IPS DF 19.7 (cell line): ENCODE measurements around the gene ABCG4.
"Not testable (repeated sequence)": the region's sequence is repeated elsewhere in the genome, so short reads cannot be mapped to it uniquely, and the experiment has no call there.

Source experiments
- DNase-seq: peaks from one replicate; pipeline ENCODE4 v3.0.0-alpha.2; 2013; ENCODE audit warnings: low read depth, low spot score

Gene ABCG4

DNA sequence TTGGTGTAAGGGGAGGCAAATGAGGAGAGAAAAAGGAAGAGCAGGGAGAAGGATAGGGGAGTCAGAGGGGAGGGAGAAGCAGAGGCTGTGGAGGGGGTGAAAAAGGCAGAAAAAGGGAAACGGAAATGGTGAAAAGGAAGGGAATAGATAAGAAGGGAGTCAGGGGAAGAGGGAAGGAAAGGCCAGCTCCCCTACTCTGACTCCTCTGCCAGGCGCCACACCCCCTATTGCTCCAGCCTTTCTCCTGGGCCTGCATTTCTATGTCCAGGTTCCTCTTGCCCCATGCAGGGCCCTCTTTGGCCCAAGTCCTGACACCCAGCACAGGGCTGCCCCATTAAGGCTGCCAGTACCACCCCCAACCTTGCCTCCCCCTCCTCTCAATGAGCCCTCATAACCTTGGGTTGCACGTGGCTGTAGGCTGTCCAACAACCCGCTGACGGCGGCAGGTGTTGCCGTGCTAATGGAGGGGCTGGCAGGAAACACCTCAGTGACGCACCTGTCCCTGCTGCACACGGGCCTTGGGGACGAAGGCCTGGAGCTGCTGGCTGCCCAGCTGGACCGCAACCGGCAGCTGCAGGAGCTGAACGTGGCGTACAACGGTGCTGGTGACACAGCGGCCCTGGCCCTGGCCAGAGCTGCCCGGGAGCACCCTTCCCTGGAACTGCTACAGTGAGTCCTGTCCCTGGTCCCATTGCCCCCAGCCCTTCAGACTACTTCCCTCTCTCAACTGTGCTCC lies 33.0 kb downstream of the ABCG4 start:
- DNase-seq: no peak

DNA sequence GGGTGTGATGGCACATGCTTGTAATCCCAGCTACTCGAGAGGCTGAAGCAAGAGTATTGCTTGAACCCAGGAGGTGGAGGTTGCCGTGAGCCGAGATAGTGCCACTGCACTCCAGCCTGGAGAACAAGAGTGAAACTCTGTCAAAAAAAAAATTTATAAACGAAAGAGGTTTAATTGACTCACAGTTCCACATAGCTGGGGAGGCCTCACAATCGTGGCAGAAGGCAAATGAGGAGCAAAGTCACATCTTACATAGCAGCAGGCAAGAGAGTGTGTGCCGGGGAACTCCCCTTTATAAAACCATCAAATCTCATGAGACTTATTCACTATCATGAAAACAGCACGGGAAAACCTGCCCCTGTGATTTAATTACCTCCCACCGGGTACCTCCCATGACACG lies 35.5 kb downstream of the ABCG4 start:
- DNase-seq: not testable (repeated sequence)

DNA sequence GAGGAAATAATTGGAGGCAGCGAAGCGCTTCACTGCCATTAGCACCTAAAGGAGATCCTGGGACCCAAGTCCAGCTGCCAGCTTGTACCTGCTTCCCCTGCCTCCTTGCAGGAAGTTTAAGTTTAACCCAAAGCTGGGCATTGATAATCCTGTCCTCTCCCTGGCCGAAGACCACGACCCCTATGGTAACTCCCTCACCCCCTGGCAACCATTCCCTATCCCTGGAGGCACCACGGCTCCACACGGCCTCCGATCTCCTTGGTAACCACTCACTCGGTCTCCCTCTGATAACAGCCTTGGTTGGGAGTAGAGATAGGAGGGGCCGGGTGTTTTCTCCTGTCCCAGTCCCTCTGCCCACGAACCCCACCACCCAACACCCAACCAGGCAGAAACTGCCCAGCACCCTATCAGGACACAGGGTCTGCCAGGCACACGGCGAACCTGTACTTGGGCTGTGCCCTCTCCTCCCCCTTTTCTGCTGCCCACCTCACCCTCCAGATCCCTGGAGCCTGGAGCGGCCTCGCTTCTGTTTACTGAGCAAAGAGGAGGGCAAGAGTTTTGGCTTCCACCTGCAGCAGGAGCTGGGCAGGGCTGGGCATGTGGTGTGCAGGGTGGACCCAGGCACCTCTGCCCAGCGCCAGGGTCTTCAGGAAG lies 37.3 kb downstream of the ABCG4 start:
- DNase-seq: no peak

DNA sequence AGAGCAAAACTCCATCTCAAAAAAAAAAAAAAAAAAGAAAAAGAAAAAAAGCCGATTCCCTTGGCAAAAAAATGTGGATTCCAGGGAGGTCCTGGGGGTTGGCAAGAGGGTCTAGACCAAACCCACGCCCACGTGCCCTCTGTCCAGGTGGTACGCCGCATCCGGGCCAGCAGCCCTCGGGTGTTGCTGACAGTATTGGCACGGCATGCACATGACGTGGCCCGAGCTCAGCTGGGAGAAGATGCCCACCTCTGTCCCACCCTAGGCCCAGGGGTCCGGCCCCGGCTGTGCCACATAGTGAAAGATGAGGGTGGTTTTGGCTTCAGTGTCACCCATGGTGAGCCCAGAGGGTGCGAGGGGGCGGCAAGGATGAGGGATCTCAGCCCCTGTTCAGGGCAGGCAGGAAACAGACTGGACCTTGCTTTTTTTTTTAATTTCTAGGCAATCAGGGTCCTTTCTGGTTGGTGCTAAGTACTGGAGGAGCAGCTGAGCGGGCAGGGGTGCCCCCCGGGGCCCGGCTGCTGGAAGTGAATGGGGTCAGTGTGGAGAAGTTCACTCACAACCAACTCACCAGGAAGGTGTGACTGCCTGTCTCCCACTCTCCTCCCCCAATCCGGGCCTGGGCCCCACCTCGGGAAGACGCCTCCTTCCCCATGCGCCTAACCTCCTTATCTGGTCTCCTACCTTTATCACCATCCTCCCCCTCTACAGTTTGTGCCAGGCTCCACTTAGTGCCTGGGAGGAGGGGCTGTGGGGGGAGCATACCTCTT lies 38.5 kb downstream of the ABCG4 start:
- no peak for DNase-seq

DNA sequence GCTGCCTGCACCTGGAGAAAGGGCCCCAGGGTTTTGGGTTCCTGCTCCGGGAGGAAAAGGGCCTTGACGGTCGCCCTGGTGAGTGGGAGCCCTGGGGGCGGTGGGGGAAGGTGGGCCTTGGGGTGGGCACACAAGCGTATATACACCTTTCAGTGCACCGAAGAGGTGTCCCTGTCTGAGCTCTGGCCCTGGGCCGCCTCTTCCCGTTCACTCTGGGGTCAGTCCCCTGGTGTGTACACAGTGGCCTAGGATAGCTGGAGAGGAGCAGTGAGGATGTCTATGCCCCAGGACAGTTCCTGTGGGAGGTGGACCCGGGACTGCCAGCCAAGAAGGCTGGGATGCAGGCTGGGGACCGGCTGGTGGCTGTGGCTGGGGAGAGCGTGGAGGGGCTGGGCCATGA lies 39.2 kb downstream of the ABCG4 start:
- no peak for DNase-seq

DNA sequence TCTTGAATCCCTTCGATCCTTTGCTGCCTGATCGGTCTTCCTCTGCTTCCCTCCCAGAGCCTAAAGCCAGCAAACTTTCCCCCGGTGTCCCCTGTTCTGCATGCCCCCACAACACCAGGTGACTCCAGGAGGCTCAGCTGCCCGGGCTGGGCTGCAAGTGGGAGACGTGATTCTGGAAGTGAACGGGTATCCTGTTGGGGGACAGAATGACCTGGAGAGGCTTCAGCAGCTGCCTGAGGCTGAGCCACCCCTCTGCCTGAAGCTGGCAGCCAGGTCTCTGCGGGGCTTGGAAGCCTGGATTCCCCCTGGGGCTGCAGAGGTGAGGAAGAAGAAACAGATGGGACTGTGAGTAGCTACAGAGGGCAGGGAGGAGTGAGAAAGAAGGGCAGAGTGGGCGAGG lies 40.0 kb downstream of the ABCG4 start:
- no peak for DNase-seq

DNA sequence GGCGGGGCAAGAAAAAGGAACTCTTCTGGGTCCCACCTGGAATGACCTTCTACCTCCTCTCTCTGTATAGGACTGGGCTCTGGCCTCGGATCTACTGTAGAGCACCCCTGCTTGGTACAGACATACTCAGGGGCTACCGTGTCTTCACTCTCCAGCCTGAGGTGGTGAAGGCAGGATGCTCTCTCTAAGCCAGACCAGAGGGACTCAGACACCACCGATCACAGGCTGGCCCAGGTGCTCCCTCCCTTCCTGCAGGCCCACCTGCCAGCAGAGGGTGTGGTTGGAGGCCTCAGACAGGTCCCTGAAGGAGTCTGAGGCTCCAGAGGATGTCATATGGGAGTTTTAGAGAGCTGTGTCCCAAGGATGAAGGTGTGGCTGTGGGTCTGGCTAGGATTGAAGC lies 40.5 kb downstream of the ABCG4 start:
- no peak for DNase-seq

DNA sequence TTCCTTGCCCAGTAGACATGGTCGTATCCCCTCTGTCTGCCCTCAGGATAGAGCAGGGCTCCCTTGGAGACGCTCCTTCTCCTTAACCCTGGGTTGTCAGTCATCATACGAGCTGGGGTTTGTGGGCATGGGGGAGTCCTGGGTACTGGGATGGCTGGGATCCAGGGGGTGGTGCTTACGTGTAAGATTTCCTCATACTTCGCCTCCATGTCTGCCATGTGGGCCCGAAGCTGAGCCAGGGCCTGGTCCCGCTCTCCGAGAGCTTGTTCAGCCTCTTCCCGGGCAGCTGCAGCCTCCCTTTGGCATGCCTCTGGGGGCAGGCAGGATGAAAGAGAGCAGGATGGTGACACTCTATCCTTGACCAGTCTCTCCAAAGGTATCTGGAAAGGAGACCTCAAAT lies 41.7 kb downstream of the ABCG4 start:
- no peak for DNase-seq

DNA sequence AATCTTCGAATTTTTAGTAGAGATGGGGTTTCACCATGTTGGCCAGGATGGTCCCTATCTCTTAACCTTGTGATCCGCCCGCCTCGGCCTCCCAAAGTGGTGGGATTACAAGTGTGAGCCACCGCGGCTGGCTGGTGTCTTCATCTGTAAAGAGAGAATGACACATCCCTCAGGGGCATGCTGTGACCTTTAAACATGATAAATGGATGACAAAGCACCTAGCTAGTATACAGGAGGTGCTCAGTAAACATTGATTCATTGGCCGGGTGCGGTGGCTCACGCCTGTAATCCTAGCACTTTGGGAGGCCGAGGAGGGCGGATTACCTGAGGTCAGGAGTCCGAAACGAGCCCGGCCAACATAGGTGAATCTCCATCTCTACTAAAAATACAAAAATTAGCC lies 42.4 kb downstream of the ABCG4 start:
- not testable (repeated sequence) for DNase-seq

DNA sequence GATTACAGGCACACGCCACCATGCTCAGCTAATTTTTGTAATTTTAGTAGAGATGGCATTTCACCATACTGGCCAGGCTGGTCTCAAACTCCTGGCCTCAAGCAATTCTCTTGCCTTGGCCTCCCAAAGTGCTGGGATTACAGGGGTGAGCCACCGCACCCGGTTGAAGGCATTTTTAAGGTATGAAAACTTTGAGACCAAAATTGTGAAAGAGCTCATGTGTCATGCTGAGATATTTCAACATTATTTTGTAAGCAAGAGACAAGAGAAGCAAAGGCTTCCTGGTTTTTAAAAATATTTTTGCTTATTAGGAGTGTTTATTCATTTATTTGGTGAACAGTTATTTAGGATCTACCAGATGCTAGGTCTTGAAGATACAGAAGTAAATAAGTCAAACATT lies 43.3 kb downstream of the ABCG4 start:
- DNase-seq: no peak

DNA sequence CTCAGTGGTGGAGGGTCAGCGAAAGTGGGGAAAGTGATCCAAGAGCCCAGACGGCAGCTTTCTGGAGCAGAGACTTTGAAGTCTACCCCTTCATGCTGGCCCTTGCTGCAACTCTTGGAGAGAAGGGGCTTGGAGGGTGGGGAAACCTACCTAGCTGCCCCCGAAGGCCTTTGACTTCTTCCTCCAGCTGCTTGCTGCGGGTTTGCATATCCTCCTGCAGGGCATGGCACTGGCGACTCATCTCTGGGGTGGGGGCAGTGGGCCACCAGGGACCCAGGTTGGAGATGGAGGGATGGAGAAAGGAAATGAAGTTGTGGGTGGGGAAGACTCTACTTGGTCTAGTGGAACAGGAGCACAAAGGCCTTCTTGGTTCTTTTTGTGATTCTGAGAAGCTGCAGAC lies 44.1 kb downstream of the ABCG4 start:
- no peak for DNase-seq

DNA sequence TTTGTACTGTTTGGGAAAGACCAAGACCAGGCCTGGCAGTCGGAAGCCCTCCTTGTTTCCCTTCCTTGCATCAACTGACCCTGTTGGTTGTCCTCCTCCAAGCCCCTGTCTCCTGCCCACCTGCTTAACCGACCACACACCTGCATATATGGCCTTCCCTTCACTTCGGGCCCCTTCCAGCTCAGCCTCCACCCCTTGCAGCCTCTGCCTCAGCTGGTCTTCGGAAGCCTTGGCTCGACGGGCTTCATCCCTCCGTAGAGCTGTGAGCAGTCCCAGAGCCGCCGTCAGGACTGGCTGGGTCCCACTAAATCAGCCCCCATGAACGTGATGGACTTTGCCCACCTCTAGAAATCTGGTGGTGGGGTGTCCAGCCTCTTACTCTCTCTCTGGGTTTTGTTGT lies 44.8 kb downstream of the ABCG4 start:
- DNase-seq: no peak

DNA sequence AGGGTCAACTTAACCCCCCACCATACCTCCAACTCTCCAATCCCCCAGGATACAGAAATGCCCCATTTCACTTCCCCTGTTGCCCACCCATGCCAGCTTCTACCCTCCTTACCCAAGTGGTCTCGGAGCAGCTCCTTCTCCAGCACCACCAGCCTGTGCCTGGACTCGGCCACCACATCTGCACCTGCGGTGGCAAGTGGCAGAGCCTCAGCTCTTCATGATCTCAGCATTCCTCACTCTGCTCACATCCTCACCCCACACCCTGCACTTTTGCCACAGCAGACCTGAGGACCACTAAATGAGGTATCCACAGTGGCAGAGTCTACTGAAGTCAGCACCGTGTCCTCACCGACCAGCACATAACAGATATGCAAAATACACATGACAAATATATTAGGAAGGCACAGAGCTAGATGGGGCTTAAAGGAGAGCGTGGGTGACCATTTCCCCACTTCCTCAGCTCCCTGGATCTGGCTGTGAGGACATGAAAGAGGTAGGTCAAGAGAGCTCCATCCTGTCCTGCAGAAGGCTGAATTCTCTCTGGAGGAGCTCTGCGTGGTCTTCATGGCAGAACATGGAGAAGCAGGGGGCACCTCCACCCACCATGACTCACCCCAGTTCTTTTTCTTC lies 46.1 kb downstream of the ABCG4 start:
- DNase-seq: no peak

DNA sequence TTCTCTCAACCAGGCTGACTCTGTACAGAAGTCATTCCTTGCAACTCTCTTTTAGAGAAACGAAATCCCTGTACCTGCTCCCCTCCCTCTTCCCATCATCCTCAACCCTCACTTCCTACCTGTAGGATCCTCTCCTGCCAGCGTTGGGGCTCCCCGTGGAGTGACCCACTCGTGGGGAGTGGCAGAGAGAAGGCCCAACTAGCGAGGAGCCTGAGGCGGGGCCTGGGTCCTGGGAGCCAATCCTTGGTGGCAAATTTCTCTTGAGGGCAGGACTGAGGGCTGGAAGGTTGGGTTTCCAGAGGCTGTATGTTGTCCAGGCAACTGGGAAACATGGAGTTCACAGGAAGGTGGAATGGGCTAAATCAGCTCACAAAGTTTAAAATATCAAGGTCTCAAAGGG lies 46.8 kb downstream of the ABCG4 start:
- DNase-seq: peak; percentile 78

DNA sequence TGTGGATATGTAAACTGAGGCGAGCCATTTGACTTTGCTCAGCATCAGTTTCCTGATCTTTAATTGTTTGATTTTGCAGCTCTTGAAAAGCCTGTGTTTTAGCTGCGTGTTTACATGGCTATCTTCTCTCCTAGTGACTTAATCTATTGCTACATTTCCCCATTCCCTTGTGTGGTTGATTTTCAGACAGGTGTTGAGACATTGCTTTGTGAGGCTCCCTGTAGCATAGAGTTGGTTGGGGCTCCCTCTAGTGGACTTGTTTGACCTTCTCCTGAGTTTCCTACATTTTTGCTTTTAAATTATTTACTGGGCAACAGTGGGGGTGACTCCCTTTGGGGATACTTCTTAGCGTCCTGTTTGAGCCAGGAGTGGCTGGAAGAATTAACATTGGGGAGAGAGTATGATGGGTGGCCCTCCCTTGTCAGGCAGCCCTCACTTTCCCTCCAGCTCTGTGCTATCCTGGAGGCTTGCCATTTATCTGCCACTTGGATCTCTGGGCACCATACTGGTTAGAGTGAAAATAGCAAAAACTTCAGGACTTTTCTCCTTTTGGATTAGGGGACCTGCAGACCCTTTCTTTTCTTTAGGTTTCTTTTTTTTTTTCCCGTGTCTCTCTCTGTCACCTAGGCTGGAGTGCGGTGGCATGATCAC lies 48.1 kb downstream of the ABCG4 start:
- DNase-seq: peak; percentile 57

DNA sequence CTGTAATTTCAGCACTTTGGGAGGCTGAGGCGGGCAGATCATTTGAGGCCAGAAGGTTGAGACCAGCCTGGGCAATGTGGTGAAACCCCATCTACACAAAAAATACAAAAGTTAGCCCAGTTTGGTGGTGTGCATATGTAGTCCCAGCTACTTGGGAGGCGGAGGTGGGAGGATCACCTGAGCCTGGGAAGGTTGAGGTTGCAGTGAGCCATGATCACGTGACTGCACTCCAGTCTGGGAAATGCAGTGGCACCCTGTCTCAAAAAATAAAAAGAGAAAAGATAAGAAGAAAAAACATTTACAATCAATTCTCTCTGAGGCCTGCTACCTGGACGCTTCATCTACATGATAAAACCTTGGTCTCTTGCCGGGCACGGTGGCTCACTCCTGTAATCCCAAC lies 50.1 kb downstream of the ABCG4 start:
- no peak for DNase-seq

DNA sequence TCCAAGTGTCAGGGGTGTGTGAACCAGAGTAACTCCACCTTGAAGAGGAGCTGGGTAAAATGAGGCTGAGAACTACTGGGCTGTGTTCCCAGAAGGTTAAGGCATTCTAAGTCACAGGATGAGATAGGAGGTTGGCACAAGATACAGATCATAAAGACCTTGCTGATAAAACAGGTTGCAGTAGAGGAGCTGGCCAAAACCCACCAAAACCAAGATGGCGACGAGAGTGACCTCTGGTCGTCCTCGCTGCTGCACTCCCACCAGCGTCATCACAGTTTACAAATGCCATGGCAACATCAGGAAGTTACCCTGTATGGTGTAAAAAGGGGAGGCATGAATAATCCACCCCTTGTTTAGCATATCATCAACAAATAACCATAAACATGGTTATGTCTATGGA lies 52.4 kb downstream of the ABCG4 start:
- not testable (repeated sequence) for DNase-seq

DNA sequence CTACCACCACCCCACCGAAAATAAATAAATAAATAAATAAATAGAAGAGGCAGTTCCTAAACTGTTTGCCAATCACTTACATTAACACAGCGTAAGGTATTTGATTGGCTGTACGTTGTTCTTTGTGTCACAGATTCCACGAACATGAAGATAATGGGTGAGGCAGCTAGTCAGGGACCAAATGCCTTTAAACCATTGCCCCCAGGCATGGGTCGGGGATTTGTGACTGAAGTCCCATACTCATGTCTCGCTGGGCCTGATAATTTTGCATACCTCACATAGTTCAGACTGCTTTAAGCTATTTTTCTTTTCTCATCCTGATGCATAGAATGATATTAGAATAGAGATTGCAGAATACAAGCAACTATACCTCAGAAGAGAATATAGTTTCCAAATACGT lies 53.7 kb downstream of the ABCG4 start:
- DNase-seq: no peak

DNA sequence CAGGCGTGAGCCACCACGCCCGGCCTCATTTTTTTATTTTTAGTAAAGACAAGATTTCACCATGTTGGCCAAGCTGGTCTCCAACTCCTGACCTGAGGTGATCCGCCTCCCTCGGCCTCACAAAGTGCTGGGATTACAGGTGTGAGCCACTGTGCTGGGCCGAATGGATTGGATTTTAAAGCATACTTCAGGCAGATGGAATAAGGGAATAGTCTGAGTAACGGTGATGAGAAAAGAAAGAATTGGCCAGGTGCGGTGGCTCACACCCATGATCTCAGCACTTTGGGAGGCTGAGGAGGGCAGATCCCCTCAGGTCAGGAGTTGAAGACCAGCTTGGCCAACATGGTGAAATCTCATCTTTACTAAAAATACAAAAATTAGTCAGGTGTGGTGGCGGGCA lies 55.2 kb downstream of the ABCG4 start:
- no peak for DNase-seq

DNA sequence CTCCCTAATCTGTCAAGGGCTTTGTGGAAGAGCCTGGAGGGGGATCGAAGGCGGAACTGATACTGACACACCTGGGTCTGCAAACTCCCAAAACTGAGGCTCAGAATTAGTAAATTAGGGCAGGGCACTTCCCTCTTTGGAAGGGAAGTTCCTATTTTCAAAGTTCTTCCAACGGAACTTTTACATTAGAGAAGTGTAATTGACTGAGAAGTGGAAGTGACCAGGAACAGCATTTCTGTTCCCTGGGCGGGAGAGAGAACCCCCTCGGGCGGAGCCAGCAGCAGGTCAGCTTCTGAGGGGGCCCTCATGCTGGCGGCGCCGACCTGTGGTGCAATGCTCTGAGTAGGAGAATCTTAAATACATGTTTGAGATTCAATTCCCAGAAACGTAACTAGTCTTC lies 56.2 kb downstream of the ABCG4 start:
- no peak for DNase-seq

DNA sequence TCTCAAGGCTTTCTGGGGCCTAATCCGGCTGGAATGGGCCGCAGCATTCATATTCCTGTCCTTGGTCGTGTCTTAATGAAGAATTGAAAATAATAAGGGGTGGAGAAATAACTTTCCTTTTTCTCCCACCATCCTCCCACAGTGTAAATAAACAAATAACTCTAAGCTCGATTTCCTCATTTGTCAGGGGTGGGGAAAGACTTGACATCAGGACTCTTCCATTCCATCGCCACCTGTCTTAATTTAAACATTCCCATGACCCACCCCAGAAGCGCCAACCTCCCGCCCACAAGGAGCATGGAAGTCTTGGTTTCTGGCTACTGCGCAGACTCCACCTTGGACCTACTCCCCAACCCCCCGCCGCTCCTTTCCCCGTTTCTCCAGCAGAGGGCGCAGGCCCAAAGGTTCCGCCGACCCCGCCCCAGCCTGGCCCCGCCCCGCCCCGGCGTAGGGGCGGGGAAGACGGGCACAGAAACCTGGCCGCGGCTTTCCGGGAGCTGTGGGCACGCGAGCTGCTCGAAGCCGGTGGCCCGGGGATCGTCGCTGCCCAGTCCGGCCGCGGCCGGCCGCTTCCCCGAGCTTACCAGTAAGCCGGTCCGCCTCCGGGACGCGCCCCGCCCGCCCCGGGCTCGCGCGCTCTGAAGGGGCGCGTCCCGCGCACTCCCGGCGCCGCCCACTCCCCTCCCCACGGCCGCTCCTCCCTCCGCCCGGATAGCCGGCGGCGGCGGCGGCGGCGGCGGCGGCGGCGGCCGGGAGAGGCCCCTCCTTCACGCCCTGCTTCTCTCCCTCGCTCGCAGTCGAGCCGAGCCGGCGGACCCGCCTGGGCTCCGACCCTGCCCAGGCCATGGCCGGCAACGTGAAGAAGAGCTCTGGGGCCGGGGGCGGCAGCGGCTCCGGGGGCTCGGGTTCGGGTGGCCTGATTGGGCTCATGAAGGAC lies 57.0 kb downstream of the ABCG4 start, which contains the start of gene CBL:
TSS of gene CBL (plus strand) at position 766 of the 937 bp plus-strand sequence. CDS start at position 845, 79 bp downstream.
- peak; percentile 61 for DNase-seq
